ENCODE data around the gene CDKN1C.

DNA sequence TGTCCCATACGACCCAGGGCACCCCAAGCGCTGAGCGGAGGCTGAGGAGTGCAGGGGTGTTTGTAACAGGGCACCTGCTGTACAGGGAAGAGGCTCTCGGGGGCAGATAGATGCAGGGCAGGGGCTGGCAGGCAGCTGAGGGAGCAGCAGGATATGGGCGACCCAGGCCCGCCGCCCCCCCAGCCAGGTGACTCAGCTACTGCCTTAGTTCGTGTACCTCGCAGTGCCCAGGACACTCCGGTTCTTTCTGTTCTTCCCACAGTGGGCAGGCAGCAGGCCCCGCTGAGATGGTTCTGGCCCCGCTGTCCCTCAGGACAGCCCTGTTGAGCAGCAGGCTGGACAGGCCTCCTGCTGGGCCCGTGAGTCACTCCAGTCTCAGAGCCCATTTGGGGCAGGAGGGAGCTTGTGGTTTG, 27.4 kb upstream of the CDKN1C start:
- TF ChIP-seq POLR2AphosphoS5 (IDR thresholded peaks at IDR 0.05; ENCODE audit: low read depth, low read length), result no peak
- TF ChIP-seq TAF1 (IDR thresholded peaks at IDR 0.05; ENCODE audit: borderline replicate concordance, low read depth, low read length), result no peak
- TF ChIP-seq POLR2A (IDR thresholded peaks at IDR 0.05; ENCODE audit: low read depth, low read length), result no peak
